IMR-90 (cell line): Measurements from ENCODE around the gene ENDOV.

Experiments
- CEBPB ChIP-seq: IDR thresholded peaks from 2 replicates; pipeline ENCODE4 v1.6.1; 2012; ENCODE audit warnings: low read depth, low read length, improper control_type of control experiment
- FOS ChIP-seq: fragments of 150-350 bp; IDR thresholded peaks from 2 replicates; pipeline ENCODE4 v1.6.1; 2016; ENCODE audit warnings: low read depth, low read length
- MXI1 ChIP-seq: IDR thresholded peaks from 2 replicates; pipeline ENCODE4 v1.6.1; 2012; ENCODE audit warnings: low read depth, mild to moderate bottlenecking, low read length, moderate library complexity, borderline replicate concordance
- POLR2A ChIP-seq: IDR thresholded peaks from 2 replicates; pipeline ENCODE4 v1.6.1; 2012; ENCODE audit warnings: mild to moderate bottlenecking, low read depth, low read length
- RAD21 ChIP-seq: IDR thresholded peaks from 2 replicates; pipeline ENCODE4 v1.6.1; 2012; ENCODE audit warnings: low read length, improper control_type of control experiment
- RFX5 ChIP-seq: IDR thresholded peaks from 2 replicates; pipeline ENCODE4 v1.8.0; 2012; ENCODE audit warnings: low read depth, mild to moderate bottlenecking, low read length, moderate library complexity
- TF ChIP-seq, protein P1 (sequence below): conservative IDR thresholded peaks from 2 replicates; pipeline ENCODE4 v1.5.1; 2012; ENCODE audit warnings: mild to moderate bottlenecking, low read depth, low read length, improper control_type of control experiment
- TF ChIP-seq, protein P2 (sequence below): fragments of 150-350 bp; IDR thresholded peaks from 2 replicates; pipeline ENCODE4 v1.6.1; 2017; ENCODE audit warnings: mild to moderate bottlenecking, antibody characterized with exemption, low read length, low read depth

DNA sequence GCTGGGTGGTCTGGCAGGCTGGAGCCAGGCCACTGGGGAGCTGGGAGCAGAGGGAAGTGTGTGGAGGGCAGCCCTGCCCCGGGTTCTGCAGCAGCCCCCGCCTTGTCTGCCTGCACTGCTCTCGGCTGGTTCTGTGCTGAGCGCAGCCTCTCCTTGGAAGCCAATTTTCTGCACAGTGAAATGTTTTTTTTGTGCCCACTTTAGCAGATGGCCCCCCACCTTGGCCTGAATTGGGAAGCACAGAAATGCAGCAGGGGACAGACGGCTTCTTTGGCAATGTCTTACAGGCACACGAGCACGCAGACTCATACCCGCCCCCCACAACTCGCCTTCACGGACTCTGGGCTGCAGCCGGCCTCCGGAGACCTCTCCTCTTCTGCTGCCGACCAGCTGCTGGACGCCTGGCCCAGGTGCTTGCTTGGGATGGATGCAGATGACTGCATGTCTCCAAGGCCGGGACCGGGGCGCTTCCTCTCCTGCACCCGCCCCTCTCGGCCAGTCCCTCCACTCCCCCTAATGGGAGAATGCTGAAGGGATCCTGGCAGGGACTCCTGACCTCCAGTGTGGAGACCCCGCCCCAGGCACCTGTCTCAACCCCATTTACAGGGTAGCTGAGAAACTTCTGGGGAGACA lies 46.7 kb downstream of the ENDOV start:
- TF ChIP-seq RAD21 (no peak), MXI1 (no peak), CEBPB (no peak), POLR2A (no peak), FOS (no peak), RFX5 (no peak)
- TF ChIP-seq, protein P1, sequence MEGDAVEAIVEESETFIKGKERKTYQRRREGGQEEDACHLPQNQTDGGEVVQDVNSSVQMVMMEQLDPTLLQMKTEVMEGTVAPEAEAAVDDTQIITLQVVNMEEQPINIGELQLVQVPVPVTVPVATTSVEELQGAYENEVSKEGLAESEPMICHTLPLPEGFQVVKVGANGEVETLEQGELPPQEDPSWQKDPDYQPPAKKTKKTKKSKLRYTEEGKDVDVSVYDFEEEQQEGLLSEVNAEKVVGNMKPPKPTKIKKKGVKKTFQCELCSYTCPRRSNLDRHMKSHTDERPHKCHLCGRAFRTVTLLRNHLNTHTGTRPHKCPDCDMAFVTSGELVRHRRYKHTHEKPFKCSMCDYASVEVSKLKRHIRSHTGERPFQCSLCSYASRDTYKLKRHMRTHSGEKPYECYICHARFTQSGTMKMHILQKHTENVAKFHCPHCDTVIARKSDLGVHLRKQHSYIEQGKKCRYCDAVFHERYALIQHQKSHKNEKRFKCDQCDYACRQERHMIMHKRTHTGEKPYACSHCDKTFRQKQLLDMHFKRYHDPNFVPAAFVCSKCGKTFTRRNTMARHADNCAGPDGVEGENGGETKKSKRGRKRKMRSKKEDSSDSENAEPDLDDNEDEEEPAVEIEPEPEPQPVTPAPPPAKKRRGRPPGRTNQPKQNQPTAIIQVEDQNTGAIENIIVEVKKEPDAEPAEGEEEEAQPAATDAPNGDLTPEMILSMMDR = no peak
- TF ChIP-seq, protein P2, sequence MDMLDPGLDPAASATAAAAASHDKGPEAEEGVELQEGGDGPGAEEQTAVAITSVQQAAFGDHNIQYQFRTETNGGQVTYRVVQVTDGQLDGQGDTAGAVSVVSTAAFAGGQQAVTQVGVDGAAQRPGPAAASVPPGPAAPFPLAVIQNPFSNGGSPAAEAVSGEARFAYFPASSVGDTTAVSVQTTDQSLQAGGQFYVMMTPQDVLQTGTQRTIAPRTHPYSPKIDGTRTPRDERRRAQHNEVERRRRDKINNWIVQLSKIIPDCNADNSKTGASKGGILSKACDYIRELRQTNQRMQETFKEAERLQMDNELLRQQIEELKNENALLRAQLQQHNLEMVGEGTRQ = no peak
